ENCODE measurements around the gene FUT8.

- no peak for TF ChIP-seq POLR2A (IDR thresholded peaks at IDR 0.05)
- TF ChIP-seq CTCF (IDR thresholded peaks at IDR 0.05) = no peak
Observed at GRCh38 chr14:65428691-65429090, 16.2 kb downstream of the FUT8 start.
